ENCODE measurements around the gene CENPB.

- no peak for TF ChIP-seq POLR2A (IDR thresholded peaks at IDR 0.05; ENCODE audit: low read length)
- TF ChIP-seq GATA1 (IDR thresholded peaks at IDR 0.05; ENCODE audit: low read depth, low read length) = no peak
Measured at GRCh38 chr20:3767110-3767426, 19.5 kb downstream of the CENPB start.

Data from erythroblast (primary cell).